Osteoblast (primary cell): Measurements from ENCODE around the gene GABARAPL2. TPM values are rescaled to one million over a fixed set of nuclear protein-coding genes. Genes with fewer than 3 reads are reported as not detected.
A peak's percentile ranks its signal among the peaks of the same experiment; 100 is the strongest.

ENCODE experiments used
- DNase-seq: peaks from one replicate; pipeline ENCODE4 v3.0.0; 2011; ENCODE audit warnings: low spot score, mixed read lengths; ENCODE audit not compliant: insufficient read length; ENCODE audit errors: missing footprints
- H2AFZ ChIP-seq: 2 replicates; pipeline ENCODE4 v1.6.0; 2011; ENCODE audit warnings: mild to moderate bottlenecking, low read length
- H3K27ac ChIP-seq: 2 replicates; pipeline ENCODE4 v1.5.1; 2011; ENCODE audit warnings: mild to moderate bottlenecking, low read depth, low read length, moderate library complexity
- H3K27me3 ChIP-seq: 2 replicates; pipeline ENCODE4 v1.6.0; 2012; ENCODE audit warnings: mild to moderate bottlenecking, control low read depth, inconsistent platforms, low read length, moderate library complexity; ENCODE audit not compliant: insufficient read depth
- H3K36me3 ChIP-seq: 2 replicates; pipeline ENCODE4 v1.5.1; 2011; ENCODE audit warnings: mild to moderate bottlenecking, low read length, control low read depth, moderate library complexity; ENCODE audit not compliant: insufficient read depth
- H3K4me1 ChIP-seq: 2 replicates; pipeline ENCODE4 v1.5.1; 2011; ENCODE audit warnings: mild to moderate bottlenecking, low read length, control low read depth, moderate library complexity; ENCODE audit not compliant: insufficient read depth
- H3K4me2 ChIP-seq: 2 replicates; pipeline ENCODE4 v1.6.0; 2011; ENCODE audit warnings: mild to moderate bottlenecking, low read length; ENCODE audit not compliant: insufficient read depth
- H3K4me3 ChIP-seq: fragments of 200-600 bp; sonication (generic); 3 replicates; pipeline ENCODE4 v1.5.1; 2012; ENCODE audit warnings: mild to moderate bottlenecking, low read length, inconsistent platforms; ENCODE audit not compliant: insufficient read depth
- H3K79me2 ChIP-seq: 2 replicates; pipeline ENCODE4 v1.6.0; 2012; ENCODE audit warnings: mild to moderate bottlenecking, low read length, control low read depth, inconsistent platforms; ENCODE audit not compliant: insufficient read depth
- H3K9me3 ChIP-seq: 2 replicates; pipeline ENCODE4 v1.5.1; 2011; ENCODE audit warnings: low read depth, low read length, control low read depth
- H4K20me1 ChIP-seq: 2 replicates; pipeline ENCODE4 v1.6.0; 2012; ENCODE audit warnings: mild to moderate bottlenecking, low read length, control low read depth; ENCODE audit not compliant: insufficient read depth
- total RNA-seq: library from RNA; depleted of rRNA; stranded (reverse); fragments of >200 nt; gene quantifications from 2 replicates; pipeline ENCODE4 v1.2.3, GENCODE V29; 2012
- TF ChIP-seq, protein P1 (sequence below): IDR thresholded peaks from 2 replicates; pipeline ENCODE4 v1.5.1; 2011; ENCODE audit warnings: mild to moderate bottlenecking, low read depth, low read length, moderate library complexity; ENCODE audit errors: extremely low read depth

GABARAPL2 gene
- total RNA-seq, 1 donor = 32.9 TPM

DNA sequence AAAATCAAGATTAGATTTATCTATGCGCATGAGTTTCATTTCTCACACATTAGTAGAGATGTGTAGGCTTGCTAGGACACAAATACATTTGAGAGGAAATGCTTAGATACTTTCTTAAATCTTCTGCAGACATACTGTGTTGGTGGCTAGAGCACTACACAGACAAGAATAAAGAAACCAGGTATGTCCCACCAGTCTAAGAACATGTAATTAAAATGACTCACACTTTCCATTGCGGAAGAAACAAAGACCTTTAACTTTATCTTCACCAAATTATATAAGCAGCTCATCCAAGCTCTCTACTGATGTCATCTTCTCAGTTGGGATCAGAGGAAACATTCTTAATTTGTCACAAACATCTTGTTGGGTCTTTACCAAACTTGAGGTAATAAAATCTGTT lies 12.5 kb downstream of the GABARAPL2 start:
- Histone ChIP-seq H3K79me2 (peaks cover 6% of the 10 kb centered on the region), H3K27ac (no peak overlapping the region)
- TF ChIP-seq, protein P1, sequence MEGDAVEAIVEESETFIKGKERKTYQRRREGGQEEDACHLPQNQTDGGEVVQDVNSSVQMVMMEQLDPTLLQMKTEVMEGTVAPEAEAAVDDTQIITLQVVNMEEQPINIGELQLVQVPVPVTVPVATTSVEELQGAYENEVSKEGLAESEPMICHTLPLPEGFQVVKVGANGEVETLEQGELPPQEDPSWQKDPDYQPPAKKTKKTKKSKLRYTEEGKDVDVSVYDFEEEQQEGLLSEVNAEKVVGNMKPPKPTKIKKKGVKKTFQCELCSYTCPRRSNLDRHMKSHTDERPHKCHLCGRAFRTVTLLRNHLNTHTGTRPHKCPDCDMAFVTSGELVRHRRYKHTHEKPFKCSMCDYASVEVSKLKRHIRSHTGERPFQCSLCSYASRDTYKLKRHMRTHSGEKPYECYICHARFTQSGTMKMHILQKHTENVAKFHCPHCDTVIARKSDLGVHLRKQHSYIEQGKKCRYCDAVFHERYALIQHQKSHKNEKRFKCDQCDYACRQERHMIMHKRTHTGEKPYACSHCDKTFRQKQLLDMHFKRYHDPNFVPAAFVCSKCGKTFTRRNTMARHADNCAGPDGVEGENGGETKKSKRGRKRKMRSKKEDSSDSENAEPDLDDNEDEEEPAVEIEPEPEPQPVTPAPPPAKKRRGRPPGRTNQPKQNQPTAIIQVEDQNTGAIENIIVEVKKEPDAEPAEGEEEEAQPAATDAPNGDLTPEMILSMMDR = no peak

DNA sequence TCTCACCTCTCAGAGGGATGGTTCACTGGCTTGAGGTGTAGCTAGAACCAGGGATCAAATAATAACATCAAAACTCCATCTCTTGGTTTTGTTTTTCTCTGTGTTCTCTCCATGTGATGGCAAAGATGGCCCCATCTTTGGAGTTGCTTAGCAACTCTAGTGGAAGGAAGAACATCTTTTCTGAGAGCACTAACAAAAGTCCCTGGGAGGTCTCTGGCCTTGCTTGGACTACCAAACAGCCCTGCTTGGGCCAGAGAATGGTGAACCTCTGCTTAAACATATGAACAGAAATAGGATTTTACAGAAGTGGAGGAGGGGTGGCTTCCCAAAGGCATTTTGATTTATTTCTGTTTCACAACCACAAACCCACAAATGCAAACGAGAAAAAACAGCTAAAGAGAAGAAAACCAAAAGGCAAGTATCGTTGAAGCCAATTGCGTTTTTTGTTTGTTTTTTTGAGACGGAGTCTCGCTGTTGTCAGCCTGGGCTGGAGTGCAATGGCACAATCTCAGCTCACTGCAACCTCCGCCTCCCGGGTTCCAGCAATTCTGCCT lies 13.2 kb downstream of the GABARAPL2 start:
- Histone ChIP-seq H2AFZ (no peak overlapping the region), H3K79me2 (peaks cover 4% of the 10 kb centered on the region), H3K4me2 (no peak overlapping the region), H4K20me1 (peaks cover 5% of the 10 kb centered on the region), H3K9me3 (no peaks in the 10 kb centered on the region), H3K27ac (no peak overlapping the region), H3K4me3 (no peak overlapping the region), H3K27me3 (no peaks in the 10 kb centered on the region), H3K36me3 (peaks cover 39% of the 10 kb centered on the region), H3K4me1 (no peaks in the 10 kb centered on the region)
- TF ChIP-seq, protein P1 = no peak
- DNase-seq = no peak

More for the DNA sequence above, 12.5 kb downstream of the GABARAPL2 start:
- no peak for DNase-seq
- peaks cover 5% of the 10 kb centered on the region for H4K20me1 ChIP-seq
- H3K36me3 ChIP-seq = peaks cover 45% of the 10 kb centered on the region
- H3K4me3 ChIP-seq = no peak overlapping the region
- no peaks in the 10 kb centered on the region for H3K27me3 ChIP-seq
- no peaks in the 10 kb centered on the region for H3K9me3 ChIP-seq
- no peak overlapping the region for H3K4me2 ChIP-seq
- H2AFZ ChIP-seq = no peak overlapping the region
- H3K4me1 ChIP-seq = no peaks in the 10 kb centered on the region

DNA sequence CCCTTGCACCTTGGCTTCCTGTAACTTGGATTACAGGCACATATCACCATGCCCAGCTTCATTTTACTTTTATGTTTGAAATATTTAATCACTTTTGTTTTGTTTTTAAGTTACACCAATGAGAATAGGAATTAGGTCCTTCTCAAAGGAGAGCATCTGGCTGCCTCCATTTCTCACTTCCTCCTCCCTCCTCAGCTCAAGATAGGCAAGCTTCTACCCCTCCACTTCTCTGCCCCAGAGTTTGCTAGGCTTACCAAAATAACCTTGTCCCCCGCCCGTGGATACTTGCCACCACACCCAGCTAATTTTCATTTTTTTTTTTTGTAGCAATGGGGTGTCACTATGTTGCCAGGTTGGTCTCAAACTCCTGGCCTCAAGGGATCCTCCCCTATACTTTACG lies 17.9 kb downstream of the GABARAPL2 start:
- no peaks in the 10 kb centered on the region for H3K4me1 ChIP-seq
- TF ChIP-seq, protein P1 = no peak
- peaks cover 3% of the 10 kb centered on the region for H3K36me3 ChIP-seq
- H3K4me3 ChIP-seq = no peak overlapping the region
- H3K4me2 ChIP-seq = no peak overlapping the region
- no peaks in the 10 kb centered on the region for H3K9me3 ChIP-seq
- no peak overlapping the region for H2AFZ ChIP-seq
- DNase-seq = no peak
- H3K27me3 ChIP-seq = no peaks in the 10 kb centered on the region
- H3K27ac ChIP-seq = no peak overlapping the region
- H4K20me1 ChIP-seq = no peaks in the 10 kb centered on the region
- no peaks in the 10 kb centered on the region for H3K79me2 ChIP-seq

DNA sequence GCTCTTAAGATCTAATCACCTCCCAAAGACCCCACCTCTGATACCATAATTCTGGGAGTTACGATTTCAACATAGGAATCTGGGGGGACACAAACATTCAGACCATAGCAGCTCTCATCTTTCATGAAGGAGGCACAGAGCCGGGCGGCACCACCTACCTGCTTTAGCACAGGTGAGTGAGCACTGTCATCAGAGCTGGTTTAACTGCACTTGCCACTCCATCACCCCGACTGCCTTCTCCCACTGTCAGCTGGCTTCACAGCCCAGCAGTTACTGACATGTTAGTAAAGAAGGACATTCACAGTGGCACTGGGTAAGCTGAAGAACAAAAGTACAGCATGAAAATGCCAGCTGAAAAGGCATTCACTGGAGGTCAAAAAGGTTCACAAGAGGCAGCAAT lies 22.5 kb downstream of the GABARAPL2 start:
- no peaks in the 10 kb centered on the region for H4K20me1 ChIP-seq
- TF ChIP-seq, protein P1 = no peak
- no peak overlapping the region for H2AFZ ChIP-seq
- peak; percentile 23 for DNase-seq
- H3K36me3 ChIP-seq = no peaks in the 10 kb centered on the region
- H3K4me3 ChIP-seq = no peak overlapping the region
- no peak overlapping the region for H3K27ac ChIP-seq
- H3K9me3 ChIP-seq = no peaks in the 10 kb centered on the region
- H3K4me2 ChIP-seq = no peak overlapping the region
- H3K4me1 ChIP-seq = peaks cover 22% of the 10 kb centered on the region
- H3K27me3 ChIP-seq = no peaks in the 10 kb centered on the region
- no peaks in the 10 kb centered on the region for H3K79me2 ChIP-seq
